GM19397 (cell line): ENCODE measurements around the gene NAA20.

ENCODE experiments used
- ATAC-seq: cut with Tn5 transposase; IDR thresholded peaks from one replicate; pipeline ENCODE4 v1.9.1; 2021; ENCODE audit warnings: mild to moderate bottlenecking, moderate library complexity; ENCODE audit not compliant: unreplicated experiment

NAA20 gene

DNA sequence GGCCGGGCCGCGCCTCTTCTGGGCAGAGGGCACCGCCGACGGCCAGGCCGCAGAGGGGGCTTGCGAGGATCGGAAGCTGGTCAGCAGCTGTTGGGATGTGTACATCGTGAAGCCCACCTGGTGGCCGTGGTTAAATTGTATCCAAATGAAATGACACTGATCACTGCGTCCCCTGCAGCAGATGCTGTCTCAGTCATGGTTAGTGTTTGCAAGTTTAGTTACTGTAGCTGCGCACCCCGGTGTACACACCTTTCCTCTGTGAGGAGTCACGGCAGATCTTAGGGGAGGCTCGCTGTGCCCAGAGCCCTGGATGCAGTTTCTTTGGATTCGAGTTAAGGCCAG is 653 bp downstream of the NAA20 start:
- peak; percentile 6 for ATAC-seq

DNA sequence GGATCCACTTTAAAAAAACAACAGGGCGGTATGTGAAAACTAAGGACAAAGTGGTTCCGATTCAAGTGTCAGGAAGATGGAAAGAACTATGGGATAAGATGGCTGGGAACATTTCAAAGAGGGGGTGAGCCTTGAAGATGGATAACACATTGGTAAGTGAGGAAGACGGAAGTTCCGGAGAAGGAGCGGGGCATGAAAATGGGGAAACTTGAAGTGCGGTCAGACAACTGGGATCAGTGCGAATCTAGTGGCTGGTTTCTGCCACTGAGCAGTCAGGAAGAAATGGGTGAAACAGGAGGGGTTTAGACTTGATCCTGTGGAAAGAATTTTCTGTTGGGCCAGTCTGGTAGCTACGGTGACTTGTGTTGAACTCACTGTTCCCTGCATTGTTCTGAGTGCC is 1.2 kb downstream of the NAA20 start:
- ATAC-seq, result no peak

- ATAC-seq, result no peak
Measured at GRCh38 chr20:20019123-20019522, 2.0 kb downstream of the NAA20 start.

GRCh38 chr20:20020908-20021307 is 3.7 kb downstream of the NAA20 start:
- ATAC-seq, result no peak

DNA sequence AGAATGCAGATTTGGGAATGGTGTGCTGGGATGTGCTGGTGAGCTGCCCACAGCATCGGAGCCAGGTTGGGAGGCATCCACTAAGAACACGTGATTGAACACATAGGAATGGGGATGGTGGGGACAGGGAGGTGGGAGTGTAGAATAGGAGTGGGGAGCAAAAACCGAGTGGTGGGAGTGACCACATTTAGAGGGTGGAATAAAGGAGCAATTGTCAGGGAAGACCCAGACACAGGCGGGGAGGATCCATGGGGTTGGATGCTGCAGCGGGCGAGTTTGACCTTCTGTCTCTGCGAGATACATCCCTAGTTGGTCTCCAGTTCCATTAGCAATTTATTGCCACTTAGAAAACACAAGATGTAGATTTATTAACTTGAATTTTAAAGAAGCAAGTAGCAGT is 4.7 kb downstream of the NAA20 start:
- no peak for ATAC-seq

DNA sequence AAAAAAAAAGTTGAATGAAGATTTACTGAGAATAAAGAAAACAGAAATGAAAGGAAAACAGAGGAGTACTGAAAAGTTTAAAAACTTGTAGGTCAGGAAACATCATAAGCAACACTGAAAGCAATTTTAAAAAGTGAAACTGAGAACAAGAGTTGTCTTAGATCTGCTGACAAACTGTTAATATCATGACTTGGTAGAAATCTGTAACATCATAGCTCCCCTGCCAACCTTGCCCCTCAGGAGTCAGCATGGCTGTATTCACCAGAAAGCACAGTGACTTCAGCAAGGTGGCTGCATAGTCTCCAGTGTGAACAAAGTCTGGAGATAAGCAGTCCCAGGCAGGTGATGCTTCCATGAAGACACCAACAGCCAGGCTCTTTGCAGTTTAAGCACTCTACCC is 5.3 kb downstream of the NAA20 start:
- ATAC-seq, result peak; percentile 53

- no peak for ATAC-seq
Measured at GRCh38 chr20:20023395-20023794, 6.2 kb downstream of the NAA20 start.

DNA sequence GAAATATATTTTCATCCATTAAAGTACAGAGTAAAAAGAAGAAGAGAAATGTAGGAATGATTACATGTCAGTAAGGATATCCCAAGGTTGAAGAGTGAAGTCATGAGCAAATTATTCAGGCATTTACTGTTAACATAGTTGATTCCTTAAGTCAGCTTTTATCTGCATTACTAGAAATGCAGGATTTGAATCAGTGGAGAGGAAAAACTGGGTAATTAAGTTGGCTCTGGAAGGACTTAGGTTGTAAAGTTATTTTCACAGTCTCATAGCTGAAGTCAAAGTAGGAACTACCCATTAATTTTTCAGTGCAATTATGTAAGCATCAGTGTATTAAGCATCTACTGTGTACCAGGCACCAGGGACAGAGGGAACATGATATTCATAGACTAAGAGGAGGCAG is 7.8 kb downstream of the NAA20 start:
- no peak for ATAC-seq

DNA sequence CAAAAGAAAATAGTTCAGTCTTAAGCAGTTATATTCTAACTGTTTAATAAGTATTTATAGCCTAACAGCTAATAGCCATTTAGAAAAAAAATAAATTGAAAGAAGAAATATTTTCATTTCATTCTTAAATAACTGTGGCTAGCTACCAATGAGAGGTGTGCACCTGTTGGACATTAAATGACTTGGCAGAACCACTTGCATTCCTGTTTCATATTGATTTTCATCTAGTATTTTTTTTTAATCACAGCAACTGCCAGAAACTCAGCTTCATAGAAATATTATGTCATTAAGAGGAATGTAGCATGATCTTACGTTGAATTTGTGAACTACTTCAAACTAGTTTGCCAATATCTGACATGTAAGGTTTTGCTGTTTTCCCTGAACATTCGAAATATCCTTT is 10.1 kb downstream of the NAA20 start:
- ATAC-seq, result no peak

- ATAC-seq, result no peak
Measured at GRCh38 chr20:20031790-20032189, 14.6 kb downstream of the NAA20 start.

GRCh38 chr20:20034486-20034885 is 17.3 kb downstream of the NAA20 start:
- ATAC-seq, result no peak

DNA sequence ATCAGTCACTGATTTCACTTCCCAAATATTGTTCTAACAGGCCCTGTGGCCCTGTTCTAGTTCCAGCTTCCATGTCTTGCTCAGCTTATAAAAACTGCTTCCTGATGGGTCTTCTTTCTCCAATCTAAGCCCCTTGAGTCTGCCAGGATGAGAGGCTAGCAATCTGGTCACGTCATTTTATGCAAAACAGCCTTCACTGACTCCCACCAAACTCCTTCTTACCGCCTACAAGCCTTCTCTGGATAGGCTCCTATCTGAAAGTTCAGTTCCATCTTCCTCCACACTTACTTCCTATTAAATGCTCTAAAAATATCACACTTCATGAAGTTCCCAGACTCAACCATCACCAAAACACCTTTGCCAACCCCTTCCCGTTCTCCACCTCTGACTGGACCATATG is 19.6 kb downstream of the NAA20 start:
- no peak for ATAC-seq

DNA sequence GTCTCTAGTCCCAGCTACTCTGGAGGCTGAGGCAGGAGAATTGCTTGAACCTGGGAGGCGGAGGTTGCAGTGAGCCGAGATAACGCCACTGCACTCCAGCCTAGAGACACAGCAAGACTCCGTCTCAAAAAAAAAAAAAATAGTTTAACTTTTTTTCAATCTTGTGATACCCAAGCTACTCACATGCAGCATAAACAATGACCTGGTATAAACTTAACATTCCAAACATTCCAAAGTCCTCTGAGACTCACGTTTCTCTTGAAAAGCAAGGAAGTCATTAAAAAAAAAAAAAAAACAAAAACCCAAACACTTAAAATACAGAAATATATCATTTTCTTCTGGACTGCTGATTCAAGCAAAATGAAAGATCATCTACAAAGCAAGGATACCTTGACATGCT is 20.8 kb downstream of the NAA20 start:
- ATAC-seq, result no peak

GRCh38 chr20:20038586-20038985 is 21.4 kb downstream of the NAA20 start:
- ATAC-seq, result no peak

DNA sequence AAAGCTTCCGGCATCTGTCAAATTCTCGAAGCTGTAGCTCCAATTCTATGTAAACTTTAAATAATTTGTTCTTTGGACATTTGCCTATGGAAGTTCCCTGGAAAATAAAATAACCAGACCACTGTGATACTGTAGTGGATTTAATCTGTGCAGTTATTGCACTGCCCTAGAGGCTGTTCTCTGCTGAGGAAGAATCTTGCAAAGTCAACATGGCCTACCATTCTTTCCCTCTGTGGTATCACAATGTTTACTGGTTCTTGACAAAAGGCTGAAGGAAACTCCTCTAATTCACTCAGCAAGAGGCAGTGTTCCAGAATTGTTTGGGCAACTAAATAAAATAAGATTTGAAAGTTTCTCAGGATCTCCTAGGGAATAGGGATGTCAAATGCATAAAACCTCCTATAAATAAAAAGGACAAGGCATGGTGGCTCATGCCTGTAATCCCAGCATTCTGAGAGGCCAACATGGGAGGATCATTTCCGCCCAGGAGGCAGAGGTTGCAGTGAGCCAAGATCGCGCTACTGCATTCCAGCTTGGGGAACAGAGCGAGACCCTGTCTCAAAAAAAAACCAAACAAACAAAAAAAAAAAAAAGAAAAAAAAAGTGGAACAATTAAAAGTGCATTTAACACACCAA is 22.7 kb downstream of the NAA20 start:
- ATAC-seq, result no peak

DNA sequence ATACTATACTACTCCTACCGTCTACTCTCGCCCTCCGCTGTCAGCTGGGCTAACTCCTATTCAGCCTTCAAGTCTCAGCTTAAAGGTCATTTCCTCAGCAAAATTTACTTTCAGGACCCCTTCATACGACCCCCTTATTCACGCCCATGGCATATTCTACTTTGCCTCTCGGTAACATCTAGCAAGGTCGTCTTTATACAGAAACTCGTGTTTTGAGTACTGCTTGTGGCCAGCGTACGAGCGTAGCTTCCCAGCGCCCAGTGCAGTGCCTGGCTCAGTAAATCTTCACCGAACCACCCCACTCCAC is 34.6 kb downstream of the NAA20 start:
- no peak for ATAC-seq

GRCh38 chr20:20052074-20052970 is 35.2 kb downstream of the NAA20 start, which contains the start of the genes CFAP61 and CRNKL1:
Gene CFAP61, plus strand, starts transcription at chr20:20052532. Its CDS starts 4,122 bp downstream, at chr20:20056654.
Gene CRNKL1, minus strand, starts transcription at chr20:20052466. Its CDS starts 124 bp downstream, at chr20:20052342.
- peak; percentile 97 for ATAC-seq

DNA sequence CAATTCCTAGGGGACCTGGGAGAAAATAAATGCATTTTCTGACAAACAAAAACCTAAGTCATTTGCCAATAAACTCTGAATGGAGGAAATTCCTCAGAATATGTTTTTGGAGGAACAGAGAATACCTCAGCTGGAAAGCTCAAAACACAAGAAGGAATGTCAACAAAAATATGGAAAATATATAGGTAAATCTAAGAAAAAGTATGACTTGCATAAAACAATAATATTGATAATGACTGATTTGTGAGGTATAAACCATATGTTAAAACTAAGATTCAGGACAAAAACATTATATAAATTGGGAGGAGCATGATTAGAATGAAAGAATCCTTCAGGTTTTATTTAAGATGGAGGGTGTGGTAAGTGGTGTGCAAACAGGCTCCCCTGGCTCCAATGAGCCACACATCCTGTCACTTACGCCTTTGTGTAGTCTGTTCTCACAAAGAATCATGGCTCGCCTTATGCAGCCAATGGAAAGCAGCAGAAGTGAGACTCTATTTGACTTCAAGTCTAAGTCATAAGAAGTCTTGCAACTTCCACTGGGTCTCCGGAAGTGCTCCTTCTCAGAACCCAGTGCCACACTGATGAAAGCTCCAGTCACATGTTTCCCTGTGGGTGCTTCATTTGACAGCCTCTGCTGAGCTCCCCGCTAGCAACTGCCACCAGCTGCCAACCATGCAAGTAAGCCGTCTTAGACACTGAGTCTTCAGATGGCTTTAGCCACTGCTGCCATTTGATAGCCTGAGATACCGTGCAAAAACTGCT is 43.3 kb downstream of the NAA20 start:
- ATAC-seq, result no peak

DNA sequence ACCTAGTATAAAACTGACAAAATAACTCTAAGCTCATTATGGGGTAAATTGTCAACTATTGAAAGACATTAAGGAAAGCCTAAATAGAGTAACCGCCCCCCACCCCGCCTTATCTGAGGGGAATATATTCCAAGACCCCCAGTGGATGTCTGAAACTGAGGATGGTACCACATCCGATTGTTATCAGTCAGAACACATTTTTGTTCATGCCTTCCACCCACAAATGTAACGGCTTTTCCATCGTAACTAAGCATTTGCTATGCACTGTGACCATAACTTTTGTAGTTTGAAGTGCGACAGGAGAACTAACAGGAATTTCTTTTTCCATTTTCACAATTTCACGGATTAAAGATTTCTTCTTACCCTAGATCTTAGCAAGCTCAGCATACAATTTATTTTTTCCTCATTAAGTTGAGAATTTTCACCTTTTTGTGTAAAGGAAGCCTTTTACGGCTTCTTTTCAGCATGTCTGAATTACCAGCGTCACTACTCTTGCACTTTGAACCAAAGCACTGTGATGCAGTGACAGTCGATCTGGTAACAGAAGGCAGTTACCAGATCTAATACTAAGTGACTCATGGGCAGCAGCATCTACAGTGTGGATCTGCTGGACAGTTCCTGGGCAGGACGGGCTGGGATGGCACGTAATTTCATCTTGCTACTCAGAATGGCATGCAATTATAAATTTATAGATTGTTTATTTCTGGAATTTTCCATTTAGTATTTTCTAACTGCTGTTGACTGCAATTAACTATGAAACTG is 47.0 kb downstream of the NAA20 start:
- no peak for ATAC-seq

- no peak for ATAC-seq
Measured at GRCh38 chr20:20065361-20065760, 48.2 kb downstream of the NAA20 start.
